Fibroblast of peridontal ligament (primary cell): Measurements from ENCODE around the gene CEACAM21.
"Not testable (repeated sequence)": the region's sequence is repeated elsewhere in the genome, so short reads cannot be mapped to it uniquely, and the experiment has no call there.

Experiments used
- DNase-seq: peaks from one replicate; pipeline ENCODE4 v3.0.0-alpha.2; 2010; ENCODE audit errors: extremely low read depth

Gene CEACAM21

DNA sequence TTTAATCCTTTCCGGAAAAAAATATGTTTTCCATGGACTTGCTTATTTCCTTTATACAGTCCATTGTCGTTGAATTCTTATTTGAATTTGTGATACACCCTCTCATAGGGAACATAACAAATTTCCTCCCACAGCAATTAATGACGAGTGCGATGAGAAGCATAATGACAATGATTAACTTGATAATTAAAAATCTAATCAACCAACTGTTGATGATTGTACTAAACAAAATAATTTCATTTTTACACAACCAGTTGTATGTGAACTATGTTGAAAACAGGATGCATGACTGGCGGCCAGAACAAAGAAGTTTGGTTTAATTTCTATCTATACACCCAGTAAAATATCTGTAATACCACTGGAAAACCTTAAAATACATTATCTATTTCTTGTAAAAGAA is 26.1 kb upstream of the CEACAM21 start:
- DNase-seq, result no peak

DNA sequence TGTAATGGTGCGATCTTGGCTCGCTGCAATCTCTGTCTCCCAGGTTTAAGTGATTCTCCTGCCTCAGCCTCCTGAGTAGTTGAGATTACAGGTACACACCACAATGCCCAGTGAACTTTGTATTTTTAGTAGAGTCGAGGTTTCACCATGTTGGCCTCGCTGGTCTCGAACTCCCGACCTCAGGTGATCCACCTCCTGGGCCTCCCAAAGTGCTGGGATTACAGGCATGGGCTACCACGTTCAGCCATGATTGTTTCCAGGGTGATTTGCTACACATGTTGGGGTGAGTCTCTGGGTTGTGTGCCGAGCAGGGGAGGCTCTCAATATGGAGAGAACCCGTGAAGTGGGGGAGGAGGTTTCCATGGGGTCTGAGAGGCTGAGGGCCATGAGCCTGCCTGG is 24.8 kb upstream of the CEACAM21 start:
- no peak for DNase-seq

DNA sequence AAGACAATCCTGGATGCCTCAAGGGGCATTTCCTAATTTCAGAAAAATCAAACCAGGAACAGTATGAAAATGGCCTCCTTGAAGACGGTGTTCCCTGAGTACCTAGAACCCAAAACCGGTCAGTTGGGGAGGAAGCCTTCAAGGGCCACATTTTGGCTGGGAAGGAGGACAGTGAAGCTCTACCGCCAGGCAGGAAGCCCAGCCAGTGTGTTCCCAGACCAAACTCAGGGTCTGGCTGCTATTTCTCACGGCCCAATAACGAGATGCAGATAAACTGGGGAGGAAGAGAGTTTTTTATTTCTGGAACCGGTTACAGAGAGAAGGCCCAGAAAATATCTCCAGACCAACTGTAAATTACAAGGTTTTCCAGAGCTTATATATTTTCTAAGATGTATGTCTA is 24.3 kb upstream of the CEACAM21 start:
- no peak for DNase-seq

DNA sequence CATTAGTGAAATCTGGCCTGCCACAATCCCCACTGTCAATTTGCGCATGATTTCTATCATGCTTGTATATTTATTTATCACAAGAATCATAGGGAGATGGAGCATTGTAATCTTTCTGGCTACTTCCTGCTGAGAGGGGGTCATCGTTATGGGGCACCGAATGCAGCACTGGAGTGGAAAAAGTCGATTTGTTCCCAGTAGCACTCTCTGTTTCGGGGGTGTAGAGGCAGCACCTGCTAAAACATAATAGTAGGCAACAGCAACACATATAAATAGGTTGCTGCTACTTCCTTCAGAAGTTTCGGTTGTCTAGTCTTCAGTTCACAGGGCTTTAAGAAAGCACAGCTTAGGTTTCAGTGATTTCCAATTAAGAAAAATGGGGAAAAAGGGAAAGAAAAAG is 23.4 kb upstream of the CEACAM21 start:
- DNase-seq, result no peak

DNA sequence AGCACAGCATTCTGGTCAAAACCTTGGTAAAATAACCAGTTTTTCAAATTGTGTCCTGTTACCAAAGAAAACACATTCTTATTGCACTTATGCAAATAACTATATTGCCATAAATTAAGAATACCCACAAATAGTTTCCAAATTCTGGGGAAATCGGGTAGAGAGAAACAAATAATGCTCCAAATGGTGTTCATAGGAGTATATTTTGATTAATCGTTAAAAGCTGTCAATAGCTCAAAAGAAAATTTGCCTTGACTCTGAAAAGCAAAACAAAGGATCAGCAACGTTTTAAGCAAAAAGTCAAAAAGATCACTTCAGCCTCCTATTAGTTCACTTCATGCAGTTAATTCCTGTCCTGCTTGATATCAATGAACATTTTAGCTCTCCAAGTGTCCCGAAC is 22.2 kb upstream of the CEACAM21 start:
- DNase-seq, result no peak

DNA sequence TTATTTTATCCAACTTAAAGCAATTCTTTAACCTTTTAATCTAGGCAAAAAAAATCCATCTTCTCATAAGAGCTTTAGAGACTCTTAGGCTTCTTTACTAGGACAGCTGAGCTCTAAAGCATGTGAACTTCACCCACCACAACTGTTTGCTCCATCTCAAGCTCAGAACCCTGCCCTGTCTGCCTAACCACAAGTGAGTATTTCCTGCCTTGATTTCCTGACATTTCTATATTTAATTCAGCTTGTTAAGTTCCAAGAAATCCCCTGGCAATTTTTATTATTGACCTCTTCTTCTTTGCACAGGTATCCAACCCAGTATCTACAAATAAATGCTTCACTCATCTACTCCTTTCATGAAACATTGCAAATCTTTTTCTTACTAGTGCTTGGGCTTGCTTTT is 21.1 kb upstream of the CEACAM21 start:
- no peak for DNase-seq

DNA sequence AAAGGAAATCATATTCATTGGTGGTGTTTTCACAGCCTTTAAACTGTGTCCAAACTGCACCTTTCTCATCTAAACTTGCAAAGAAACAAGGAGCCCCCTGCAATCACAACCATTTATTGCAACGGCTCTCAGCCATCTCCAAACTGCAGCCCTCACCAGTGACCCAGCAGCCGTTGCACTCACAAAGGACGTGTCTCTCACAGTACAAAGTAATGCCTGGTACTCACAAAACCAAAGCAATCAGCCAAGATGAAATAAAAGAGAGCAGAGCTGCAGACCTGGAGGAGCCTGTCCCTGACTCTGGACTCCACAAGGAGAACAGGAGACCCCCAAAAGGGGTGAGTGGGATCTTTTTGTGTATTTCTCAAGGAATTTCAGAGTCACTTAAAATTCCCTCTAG is 20.2 kb upstream of the CEACAM21 start:
- DNase-seq, result no peak

DNA sequence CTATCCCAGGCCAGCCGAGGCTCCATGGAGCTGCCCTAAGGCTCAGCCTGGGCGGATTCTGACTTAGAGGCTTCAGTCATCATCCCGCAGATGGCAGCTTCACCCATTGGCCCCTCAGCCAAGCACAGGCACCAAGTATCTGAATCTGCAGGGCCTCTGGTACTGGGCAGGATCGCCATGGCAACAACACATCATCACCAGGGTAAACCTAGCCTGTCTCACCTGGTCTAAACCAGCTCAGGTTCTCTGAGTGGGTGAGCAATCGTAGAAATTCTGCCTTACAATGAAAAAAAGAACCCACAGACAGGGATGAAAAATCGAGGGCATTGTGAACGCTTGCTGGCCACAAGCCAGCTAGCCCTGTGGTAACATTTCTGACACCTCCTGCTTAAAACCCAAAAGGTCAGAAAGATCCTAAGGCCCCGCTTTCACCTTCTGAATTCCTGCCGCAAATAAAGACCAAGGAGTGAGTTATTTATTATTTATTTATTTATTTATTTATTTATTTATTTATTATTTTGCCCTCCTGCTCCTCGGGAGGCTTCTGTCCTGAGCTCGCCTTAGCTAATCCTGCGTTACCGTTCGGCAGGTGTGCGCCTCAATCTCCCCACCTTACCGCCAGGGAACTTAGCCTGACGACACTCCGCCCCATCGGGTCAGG is 12.0 kb upstream of the CEACAM21 start:
- DNase-seq, result no peak

DNA sequence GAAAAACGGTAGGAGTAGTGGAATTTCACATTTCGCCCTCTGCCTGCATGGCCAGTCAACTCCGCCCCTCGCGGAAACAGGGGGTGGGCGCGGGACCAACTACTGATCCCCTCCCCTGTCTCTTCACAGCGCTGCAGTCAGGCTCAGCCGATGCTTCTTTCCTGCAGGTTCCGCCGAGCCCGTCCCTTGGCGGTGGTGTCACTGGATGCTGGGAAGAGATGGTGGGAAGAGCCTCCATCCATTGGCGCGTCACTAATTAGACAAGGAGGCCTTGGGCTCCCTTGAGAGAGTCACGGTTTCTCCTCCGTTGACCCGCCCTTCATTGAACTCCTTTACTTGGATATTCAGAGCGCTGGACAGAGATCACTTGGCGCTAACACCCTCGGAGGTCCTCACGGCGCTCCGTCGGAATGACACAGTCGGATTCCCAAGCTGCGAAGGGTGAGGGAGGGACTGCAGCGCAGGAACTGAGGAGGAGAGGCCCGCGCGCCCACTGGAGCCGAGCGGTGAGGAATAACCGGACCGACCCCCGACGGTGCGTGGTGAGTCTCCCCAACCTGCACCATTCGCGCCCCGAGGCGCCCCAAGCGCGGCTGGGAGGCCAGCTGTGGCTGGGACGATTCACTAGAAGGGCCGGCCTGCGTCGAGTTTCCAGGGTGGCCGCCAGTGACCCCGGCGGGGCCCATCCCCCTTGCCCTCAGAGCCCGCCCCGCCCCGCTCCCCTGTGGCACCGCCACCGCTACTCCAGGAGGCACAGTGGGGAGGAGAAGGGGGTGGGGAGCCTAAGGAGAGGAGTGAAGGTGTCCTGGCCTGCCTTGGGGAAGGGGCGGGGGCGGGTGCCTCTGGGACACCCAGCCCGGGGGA is 11.2 kb upstream of the CEACAM21 start:
- DNase-seq, result no peak

DNA sequence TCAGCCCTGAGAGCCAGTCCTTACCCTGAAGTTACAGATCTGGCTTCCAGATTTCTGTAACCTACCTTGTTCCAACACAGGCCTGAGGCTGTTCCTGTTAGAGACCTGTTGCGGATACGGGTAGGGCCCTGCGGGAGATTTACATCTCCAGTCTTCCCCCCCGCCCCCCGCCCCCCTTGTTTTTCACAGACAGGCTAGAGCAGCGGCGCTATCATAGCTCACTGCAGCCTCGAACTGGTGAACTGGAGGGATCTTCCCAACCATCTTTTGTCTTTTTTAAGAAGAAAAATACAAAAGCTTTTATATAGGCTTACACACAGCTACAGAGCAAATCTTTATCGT is 10.6 kb upstream of the CEACAM21 start:
- no peak for DNase-seq

DNA sequence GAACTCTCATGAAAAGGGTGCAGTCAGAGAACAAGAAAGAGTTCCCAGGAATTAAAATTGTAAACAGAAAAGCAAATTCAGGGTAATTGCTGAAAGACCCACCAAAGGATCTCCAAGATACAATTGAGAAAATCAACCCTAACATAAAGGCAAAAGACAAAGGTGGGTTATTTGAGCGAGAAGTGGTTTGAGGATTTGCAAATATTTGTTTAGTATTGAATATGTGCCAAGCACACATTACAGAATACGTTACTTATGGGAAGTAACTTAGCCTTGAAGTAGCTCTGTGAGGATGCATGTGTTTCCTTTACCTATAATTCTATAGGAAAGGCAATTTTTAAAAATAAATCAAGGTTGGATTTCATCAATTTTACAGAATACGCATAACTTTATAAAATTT is 10.0 kb upstream of the CEACAM21 start:
- no peak for DNase-seq

DNA sequence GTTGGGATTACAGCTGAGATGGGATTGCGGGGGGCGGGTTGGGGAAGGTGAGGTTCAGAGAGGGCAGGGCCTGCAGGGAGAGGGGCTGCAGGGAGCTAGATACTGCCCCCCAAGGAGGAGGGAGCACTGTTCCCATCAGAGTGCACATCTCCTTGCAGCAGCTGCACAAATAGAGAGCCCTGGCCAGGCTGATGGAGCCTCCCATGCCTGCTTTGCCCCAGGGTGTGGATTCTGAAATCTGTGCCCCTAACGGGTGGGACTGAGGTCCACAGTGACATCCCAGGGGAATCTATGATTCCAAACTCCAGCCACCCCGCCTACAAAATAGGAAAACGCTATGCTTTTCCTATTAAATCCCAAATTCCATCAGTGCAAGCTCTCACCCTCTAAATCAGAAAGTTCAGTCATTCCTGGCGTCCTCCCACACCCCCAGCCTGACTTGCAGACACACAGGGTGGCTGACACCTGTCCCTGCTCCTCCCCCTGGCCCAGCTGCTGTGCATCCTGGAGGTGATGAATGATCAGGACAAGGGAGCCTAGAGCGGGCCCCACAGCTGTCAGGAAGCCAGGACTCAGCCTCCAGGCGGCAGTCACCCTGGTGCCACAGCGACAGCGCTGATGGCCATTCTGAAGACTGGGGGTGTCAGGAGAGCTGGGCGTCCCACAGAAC is 6.3 kb upstream of the CEACAM21 start:
- no peak for DNase-seq

DNA sequence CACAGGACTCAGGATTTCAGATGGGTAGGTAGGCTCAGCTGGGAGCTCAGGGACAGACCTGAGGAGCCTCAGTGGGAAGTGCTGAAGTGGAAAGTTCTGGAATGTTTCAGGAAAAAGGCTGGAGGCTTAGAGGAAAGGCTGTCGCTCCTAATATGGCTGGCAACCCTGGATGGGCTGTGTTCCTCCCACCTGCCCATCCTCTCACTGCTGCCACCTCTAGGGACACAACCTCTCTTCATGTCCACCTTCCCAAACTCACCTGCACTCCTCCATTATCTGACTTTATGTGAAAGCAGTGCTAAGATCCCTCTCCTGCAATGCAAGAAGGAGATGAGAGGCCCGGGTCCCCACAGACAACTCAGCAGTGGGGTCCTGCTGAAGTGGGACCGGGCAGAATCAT is 5.8 kb upstream of the CEACAM21 start:
- DNase-seq, result no peak

DNA sequence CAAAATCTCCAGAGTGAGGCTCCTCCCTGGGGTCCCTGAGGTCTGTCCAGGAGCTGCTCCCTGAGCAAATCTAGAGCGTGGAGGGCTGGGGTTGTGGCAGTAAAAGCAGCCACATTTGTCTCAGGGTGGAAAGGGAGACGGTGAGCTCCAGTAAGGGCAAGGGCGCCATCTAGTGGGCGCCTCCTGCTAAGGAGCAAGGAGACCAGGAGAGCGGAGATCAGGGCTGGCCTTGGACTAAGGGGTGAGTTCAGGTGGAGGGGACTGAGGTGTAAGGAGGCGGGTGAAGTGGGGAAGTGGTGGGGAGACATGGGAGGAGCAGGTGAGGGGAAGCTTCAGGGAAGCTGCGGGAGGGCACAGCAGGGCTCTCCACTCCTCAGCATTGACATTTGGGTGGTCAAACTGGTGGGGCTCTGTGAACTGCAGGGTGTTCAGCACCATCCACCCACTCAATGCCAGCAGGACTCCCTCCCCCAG is 5.3 kb upstream of the CEACAM21 start:
- DNase-seq, result peak; percentile 67

DNA sequence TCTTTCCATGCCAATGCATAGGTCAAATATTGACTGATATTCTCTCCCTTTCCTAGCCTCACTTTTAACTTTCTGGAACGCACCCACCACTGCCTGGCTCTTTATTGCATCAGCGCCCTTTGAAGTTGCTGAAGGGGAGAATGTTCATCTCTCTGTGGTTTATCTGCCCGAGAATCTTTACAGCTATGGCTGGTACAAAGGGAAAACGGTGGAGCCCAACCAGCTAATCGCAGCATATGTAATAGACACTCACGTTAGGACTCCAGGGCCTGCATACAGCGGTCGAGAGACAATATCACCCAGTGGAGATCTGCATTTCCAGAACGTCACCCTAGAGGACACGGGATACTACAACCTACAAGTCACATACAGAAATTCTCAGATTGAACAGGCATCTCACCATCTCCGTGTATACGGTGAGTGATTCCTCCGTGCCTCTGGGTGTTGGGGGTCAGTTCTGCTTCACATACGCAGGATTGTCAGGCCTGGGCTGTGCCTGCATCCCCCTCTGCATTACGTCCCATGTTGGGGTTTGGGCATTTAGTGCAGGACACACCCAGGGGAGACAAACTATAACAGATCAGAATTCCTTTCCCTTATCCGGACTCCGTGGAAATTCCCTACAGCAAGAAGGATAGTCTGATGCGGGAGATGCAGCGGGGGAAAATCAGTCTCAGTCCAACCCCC is 1.3 kb downstream of the CEACAM21 start:
- no peak for DNase-seq

DNA sequence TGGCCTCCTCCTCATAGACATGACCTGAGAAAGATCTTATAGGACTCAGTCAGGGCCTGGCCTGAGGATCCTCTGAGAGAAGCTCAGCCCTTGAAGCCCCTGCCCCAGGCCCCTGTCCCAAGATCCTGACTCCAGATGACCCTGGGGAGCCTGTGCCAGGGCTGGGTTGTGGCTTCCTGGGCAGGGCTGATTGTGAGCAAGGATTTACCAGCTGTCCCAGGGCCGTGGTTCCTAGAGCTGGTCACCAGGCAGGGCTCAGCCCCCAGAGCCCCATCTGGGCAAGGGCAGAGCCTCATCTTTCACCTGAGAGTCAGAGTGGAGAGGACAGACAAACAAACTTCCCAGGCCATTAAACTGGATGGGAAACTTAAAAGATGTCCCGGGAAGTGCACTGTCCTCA is 1.9 kb downstream of the CEACAM21 start:
- no peak for DNase-seq

DNA sequence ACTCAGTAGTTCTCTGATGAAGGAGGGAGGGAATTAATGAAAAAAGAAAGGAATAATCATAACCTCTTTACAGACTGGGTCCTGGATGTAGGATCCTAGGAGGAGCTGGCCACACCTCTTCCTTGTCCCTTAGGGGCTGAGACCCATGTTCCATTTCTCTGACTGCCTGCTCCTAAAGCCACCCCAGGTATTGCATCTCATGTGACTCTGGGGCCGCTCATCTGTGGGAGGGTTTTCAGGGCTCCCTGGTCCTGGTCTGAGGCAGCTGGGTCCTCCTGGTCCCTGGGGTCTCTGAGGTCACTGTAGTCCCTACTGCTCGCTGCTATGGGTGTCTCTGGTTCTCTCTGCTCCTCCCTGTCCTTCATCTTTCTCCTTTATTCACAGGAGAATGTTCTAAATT is 2.9 kb downstream of the CEACAM21 start:
- DNase-seq, result no peak

DNA sequence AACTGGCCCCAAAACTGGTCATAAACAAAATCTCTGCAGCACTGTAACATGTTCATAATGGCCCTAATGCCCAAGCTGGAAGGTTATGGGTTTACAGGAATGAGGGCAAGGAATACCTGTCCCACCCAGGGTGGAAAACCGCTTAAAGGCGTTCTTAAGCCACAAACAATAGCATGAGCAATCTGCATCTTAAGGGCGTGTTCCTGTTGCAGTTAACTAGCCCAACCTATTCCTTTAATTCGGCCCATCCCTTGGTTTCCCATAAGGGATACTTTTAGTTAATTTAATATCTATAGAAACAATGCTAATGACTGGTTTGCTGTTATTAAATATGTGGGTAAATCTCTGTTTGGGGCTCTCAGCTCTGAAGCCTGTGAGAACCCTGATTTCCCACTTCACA is 5.1 kb downstream of the CEACAM21 start:
- DNase-seq, result not testable (repeated sequence)

DNA sequence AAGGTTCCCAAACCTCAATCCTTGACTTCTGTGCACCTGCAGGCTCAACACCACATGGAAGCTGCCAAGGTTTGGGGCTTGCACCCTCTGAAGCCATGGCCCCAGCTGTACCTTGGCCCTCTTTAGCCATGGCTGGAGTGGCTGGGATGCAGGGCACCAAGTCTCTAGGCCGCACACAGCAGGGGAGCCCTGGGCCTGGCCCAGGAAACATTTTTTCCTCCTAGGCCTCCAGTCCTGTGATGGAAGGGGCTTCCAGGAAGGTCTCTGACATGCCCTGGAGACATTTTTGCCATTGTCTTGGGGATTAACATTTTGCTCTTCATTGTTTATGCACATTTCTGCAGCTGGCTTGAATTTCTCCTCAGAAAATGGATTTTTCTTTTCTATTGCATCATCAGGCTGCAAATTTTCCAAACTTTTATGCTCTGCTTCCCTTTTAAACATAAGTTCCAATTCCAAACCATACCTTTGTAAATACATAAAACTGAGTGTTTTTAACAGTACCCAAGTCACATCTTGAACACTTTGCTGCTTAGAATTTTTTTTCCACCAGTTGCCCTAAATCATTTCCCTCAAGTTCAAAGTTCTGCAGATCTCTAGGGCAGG is 6.7 kb downstream of the CEACAM21 start:
- DNase-seq, result not testable (repeated sequence)

DNA sequence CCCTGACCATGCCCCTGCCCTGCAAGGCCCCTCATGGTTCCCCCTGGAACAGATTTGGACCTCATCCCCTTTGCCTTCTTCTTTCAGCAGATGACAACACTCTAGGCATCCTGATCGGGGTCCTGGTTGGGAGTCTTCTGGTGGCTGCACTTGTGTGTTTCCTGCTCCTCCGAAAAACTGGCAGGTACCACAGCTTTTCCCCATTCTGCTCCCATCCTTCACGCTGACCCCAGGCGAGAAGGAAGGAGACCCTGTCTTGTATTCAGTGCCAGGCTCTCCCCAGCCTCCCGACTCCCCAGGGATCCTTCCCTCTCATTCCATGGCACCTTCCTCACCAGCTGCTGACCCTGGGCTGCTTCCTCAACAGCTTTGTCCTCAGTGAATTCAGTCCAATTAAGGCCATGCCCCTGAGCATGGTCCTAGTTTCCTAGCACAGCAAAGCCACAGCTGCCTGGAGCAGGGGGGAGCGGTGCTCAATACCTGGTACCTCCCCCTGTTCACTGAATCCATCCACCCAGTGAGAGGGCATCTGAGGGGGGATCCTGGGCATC is 8.4 kb downstream of the CEACAM21 start:
- no peak for DNase-seq

DNA sequence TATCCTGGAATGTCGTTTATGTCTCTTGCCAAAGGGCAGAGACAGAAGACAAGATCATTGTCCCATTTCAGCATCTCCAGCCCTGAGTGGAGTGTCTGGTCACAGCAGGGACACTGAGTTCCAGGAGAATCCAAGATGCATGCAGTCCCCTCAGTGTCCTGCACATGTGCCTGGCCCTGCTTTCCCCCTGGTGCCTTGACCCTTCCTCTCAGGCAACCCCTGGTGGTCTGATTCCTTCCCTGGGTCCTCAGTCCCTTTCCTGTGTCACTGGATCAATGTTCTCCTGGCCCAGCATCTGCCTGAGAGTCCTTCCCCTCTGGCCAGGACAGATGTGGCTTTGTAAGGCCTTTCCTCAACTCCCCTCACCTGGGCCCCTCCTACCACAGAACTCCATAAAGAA is 9.0 kb downstream of the CEACAM21 start:
- DNase-seq, result no peak

DNA sequence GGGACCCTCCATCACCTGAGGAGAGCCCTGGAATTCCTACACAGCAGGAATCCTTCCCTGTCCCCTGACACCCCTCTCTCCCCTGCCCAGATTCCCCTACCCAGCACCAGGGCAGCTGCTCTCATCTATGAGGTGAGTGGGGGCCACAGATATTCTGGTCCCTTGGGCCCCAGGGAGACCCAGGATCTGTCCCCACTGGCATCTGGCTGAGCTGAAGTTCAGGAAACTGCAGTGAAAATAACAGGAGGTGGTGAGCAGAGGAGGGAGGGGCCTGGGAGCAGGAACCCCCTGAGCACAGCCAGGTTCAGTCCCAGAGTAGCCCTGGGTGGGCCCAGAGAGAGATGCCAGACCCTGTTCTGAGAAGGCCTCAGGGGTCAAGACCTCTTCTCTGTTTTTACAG is 10.1 kb downstream of the CEACAM21 start:
- DNase-seq, result no peak
